GM23338 (cell line): ENCODE measurements around the gene CPNE2.

Experiments used
- CREB1 ChIP-seq: fragments of 250-450 bp; sonication (Bioruptor Pico); IDR thresholded peaks from 2 replicates; pipeline ENCODE4 v1.5.0; 2020; ENCODE audit warnings: low read depth, mild to moderate bottlenecking, moderate library complexity
- EZH2 ChIP-seq: fragments of 200-600 bp; sonication (generic); IDR thresholded peaks from one replicate; pipeline ENCODE4 v1.8.0; 2017; ENCODE audit warnings: antibody characterized with exemption, mild to moderate bottlenecking, low read depth; ENCODE audit not compliant: unreplicated experiment
- NANOG ChIP-seq: IDR thresholded peaks from 2 replicates; pipeline ENCODE4 v1.6.1; 2016; ENCODE audit warnings: antibody characterized with exemption, borderline replicate concordance
- POLR2AphosphoS5 ChIP-seq: IDR thresholded peaks from 2 replicates; pipeline ENCODE4 v1.6.1; 2016; ENCODE audit warnings: antibody characterized with exemption, low read depth
- REST ChIP-seq: IDR thresholded peaks from one replicate; pipeline ENCODE4 v1.6.1; 2018; ENCODE audit warnings: antibody characterized with exemption; ENCODE audit not compliant: unreplicated experiment
- TF ChIP-seq, protein P1 (sequence below), 2 experiments: fragments of 200-600 bp in 1 of 2; sonication (generic) in 1 of 2; conservative IDR thresholded peaks; 2 replicates each; pipeline versions ENCODE4 v1.5.1 to v1.6.1; 2016 to 2017; ENCODE audit warnings: antibody characterized with exemption in 2 of 2, low read depth in 2 of 2, mild to moderate bottlenecking in 2 of 2, moderate library complexity in 1 of 2

DNA sequence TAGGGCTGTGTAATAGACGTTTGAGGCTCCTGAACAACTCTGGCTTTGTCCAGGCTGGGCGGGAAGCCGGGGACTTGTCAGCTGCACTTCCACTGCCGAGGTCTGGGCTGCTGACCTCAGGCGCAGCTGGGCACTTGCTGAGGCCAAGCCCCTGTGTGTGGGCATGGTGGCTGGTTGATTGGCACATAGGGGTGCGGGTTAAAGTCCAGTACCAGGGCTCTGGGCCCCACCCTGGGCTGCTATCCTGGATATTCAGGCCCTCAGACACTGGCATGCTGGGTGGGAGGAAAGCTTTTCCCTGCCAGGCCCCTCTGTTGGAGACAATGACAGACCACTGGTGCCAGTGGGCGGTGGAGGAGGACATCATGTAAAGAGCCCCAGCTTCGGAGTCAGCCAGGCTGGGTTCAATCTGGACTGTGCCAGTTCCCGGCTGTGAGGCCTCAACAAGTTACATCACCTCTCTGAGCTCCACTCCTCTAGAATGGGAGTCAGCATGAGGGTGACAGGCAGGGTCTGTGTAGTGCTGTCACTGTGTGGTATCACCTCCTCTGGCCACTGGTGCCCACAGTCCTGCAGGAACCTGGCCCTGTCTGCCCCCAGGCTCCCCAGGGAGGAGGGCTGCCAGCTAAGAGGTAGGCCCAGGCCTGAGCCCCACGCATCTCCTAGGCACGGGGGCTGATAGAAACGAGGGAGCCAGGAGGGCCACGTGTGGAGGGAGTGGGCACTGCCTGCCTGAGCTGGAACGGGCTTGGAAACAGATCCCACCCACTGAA lies 51.0 kb downstream of the CPNE2 start:
- no peak for TF ChIP-seq CREB1
- TF ChIP-seq, protein P1, sequence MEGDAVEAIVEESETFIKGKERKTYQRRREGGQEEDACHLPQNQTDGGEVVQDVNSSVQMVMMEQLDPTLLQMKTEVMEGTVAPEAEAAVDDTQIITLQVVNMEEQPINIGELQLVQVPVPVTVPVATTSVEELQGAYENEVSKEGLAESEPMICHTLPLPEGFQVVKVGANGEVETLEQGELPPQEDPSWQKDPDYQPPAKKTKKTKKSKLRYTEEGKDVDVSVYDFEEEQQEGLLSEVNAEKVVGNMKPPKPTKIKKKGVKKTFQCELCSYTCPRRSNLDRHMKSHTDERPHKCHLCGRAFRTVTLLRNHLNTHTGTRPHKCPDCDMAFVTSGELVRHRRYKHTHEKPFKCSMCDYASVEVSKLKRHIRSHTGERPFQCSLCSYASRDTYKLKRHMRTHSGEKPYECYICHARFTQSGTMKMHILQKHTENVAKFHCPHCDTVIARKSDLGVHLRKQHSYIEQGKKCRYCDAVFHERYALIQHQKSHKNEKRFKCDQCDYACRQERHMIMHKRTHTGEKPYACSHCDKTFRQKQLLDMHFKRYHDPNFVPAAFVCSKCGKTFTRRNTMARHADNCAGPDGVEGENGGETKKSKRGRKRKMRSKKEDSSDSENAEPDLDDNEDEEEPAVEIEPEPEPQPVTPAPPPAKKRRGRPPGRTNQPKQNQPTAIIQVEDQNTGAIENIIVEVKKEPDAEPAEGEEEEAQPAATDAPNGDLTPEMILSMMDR (conservative IDR thresholded peaks at IDR 0.05; ENCODE audit: low read depth in 2 of 2) = no peak
- TF ChIP-seq REST = no peak
- TF ChIP-seq NANOG = no peak
- no peak for TF ChIP-seq EZH2
- TF ChIP-seq POLR2AphosphoS5 = no peak
